HuH-7 (cell line): ENCODE results near the gene FRMD1.

Experiments
- DNase-seq: peaks from one replicate; pipeline ENCODE4 v3.0.0; 2011; ENCODE audit warnings: low spot score

The FRMD1 gene

DNA sequence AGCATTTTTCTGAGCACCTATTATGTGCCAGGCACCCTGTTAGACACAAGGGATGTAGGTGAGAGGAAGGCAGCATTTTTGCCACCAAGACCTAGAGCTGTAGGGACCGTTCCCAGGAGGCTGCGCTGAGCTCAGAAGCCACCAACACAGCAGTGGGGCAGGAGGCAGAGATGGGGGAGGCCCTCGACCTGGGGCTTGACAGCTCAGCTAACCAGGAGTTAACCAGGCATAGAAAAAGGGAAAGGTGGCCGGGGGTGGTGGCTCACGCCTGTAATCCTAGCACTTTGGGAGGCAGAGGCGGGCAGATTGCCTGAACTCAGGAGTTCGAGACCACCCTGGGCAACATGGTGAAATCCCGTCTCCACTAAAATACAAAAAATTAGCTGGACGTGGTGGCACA is 52.1 kb downstream of the FRMD1 start:
- DNase-seq, result no peak

DNA sequence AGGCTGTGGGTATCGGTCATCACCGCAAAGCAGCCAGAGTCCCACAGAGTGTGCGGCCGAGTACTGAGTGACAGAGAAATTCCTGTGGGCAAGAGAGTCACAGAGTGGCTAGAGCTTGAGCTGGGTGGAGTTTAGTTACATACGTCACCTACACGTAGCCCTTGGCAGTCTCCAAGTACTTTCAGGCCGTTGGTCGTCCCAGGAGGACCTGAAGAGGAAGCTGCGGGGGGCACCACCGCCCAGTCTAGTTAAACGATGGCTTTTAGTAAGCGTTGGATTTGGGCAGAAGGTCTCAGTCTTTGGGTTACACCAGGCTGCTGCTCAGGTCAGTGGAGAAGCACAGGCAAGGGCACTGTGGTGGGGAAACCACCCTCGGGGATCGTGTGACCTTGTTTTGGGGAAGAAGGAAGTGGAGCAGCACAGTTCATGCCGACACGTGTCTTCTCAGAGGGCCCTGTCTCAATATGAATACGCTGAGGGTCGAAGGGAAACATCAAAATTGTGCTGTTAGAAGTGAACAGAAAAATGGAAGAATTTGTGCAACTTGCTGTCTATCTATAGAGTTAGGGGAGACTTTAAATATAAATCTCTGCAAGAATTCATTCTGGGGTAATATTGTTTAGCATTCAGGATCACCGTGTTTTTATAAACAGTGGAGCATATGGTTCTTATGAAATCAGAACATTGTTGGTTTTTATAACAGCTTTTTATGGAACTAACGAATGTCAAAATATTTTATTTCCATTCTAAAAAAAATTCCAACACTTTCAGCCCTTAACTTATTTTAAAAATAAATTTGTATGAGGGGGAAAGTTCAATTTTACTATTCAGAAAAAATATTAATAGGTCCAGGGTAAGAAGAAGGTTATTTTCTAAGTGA is 52.9 kb downstream of the FRMD1 start:
- no peak for DNase-seq

DNA sequence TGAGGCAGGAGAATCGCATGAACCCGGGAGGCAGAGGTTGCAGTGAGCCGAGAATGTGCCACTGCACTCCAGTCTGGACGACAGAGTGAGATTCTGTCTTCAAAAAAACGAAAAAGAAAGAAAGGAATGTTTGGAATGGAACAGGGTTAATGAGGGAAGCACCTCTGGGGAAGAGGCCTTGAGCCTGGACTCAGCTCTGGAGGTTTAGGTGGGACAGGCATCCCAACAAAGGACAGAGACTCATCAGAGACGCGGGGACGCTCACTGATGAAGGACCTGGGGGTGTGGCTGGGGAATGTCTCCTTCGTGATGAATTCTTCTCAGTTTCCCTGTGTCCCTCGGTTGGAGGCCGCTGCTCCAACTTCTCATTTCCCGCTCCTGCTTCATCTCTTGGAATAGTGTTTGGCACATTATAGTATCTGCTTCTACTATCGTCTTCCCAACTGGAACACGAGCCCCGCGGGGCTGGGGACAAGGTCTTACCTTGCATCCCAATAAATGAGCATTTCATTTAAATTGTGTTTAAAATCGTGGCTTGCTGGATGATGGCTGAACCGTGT is 54.0 kb downstream of the FRMD1 start:
- DNase-seq, result no peak

DNA sequence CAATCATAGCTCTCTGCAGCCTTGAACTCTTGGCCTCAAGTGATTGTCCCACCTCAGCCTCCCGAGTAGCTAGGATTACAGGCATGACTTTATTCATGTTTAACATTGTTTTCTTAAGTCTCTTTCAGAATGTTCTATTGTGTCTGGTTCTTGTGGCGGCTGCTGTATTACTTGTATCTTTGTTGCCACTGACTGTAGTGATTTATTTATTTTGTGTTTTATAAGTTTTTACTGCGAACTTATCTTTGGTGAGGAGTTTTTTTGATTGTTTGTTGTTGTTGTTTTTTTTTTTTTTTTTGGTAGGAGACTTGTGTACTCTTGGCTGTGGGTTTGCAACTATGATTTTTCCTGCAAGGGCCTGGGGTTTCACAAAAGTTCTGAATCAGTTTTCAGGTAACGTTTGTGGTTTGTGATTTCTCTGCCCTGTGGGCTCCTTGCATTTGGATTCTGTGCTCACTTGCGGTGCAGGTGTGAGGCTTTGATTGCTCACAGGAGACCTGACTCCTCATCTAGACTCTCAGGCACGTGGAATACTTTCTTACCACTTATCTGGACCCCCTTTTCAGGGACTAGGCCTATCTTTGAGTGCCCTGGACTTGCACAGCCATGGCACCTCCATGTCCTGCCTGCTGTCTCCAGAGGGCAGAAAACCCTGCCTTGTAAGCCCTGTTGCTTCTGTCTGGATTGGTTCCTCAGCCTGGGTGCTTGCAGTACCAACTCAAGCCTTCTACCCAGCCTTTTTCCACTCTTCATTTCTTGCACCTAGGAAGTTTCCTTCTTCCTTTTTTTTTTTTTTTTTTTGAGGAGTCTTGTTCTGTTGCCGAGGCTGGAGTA is 56.3 kb downstream of the FRMD1 start:
- DNase-seq, result no peak

DNA sequence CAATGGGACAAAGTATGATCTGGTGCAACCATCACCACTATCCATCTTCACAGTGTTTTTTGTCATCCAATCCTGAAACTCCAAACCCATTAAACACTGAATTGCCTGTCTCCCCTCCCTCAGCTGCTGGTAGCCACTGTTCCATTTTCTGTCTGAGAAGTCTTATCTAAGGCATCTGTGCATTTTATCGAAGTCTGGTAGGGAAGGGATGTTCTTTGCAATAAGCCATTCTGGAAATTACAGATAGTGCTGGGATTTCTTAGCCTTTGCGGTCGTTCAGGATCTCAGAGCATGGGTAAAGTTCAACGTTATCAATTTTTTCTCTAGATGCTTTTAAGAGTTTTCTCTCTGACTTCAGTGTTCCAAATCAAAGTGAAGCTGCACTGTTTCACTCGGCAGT is 57.4 kb downstream of the FRMD1 start:
- no peak for DNase-seq

DNA sequence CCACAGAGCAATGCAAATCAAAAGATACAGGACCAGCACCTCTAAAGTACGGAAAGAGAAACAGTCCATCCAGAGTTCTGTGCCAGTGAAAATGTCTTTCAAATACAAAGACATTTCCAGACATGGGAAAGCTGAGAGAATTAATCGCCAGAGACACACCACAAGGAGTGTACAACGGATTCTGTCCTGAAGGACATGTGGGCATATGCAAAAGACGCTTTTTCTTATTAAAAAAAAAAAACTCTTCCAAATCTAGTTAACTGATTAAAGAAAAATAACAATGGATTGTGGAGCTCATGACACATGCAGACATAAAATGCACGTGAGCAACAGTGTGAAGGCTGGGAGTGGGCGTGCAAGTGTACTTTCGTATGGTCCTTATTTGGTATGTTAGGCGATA is 58.8 kb downstream of the FRMD1 start:
- no peak for DNase-seq

DNA sequence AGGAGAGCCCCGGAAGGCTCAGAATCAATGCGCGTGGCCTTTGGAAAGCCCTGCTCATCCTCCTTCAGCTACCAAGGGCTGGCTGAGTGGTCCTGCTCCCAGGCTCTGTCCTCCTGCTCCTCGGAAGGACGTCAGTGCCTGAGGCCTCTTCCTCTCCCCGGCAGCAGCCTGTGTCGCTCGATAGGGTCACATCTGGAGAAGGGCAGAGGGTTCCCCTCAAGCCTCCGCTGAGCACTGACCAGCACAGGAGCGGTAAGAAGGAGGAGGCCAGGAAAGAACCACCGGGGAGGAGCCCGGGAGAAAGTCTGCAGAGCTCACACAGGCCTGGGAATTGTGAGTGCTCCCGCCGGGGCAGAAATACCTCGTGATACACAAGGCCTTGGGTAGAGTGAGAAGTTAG is 60.3 kb downstream of the FRMD1 start:
- DNase-seq, result no peak

DNA sequence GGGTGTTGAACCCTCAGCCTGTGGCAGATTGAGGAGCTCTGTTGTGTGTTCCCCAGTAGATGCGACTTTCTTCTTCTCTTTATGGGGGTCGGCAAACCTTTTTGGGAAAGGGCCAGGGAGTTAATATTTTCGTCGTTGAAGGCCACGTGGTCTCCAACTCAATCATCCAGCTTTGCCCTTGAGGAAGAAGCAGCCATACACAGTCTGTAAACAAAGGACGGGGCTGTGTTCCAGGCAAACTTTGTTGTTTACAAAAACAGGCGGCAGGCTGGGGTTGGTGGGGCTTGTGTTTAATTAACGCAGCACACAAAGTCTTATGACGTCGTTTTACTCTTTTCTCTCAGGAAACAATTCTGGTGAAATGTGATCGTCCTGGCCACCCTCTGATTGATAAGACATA is 61.4 kb downstream of the FRMD1 start:
- no peak for DNase-seq

DNA sequence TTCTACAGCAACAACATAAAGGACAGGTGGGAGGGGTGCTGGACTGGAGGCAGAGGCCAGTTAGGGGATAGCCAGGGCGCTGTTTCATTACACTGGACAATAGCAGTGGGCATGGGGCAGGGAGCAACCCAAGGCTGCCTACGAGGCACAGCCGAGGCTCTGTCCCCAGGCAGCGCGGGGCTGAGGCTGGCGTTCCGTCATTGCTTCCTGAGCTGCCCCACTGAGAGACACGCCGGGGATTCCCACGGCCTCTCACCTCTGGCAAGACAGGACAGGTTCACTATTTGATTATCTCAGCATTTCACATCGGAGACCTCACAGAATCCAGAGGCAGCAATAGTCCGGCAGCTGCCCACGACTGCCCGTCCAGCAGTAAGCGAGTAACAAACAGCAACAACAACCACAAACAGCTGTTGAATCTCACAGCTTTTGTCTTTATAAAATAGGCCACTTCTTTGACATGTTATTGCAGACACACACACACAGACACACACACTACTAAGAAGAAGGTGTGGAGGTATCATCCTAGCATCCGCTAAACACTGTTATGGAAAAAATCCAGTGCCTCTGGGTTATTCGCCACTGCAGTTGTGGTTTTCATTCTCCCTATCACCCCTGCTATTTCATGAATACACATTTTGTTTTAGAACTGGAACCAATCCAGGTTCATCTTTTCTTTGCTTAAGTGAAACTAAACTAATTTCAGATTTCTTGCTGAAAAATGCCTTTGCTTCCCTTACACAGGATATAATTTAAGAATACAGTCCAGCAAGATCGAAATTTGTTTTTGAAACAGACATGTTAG is 62.1 kb downstream of the FRMD1 start:
- no peak for DNase-seq

DNA sequence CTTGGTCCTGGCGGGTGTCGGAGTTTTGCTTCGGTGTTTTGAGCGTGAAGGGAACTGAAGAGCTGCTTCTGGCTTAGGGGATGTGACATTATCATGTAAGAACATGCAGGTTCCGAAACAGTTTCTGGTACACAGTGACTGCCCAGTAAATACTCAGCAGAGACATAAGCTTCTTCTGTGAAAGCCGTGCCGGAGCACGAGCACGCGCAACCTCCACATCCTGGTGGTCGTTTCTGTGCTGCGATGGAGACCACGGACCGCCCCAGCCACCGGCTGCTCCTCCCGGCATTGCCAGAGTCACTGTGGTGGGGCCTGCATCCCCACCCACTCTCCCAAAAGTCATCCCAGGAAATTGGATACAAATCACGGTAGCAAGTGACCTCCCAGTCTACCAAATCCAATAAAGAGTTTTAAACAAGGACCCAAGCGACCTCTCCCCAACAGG is 62.8 kb downstream of the FRMD1 start:
- no peak for DNase-seq

DNA sequence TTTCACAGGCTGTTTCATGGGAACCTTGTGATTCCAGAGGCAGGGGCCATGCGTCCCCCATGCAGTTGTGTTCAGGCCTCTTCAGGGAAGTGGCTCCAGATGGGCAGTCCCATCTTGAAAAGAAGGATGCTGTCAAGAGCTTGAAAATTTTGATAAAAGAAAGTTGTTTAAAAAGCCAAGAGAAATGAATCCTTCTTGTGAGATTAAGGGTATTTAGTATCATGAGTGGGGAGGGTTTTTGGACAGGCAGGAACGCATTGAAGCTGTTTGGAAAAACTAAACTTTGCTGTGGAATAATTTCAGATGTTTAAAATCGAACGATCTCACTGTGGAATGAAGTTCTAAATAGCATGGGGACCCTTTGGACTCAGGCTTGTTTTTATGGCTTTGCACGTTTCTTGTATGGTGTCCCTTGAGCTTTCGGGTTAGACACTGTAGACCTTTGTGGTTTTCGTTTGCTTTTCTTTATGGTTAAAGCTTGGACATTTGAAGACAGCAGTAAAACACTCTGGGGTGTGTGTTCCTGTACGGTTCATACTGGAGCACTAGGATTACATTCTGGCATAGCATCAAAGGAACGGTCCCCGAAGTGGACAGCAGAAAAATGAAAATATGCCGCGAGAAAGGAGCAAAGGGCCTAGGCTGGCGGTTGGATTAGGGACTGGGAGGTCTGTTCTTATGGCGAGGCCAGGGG is 63.4 kb downstream of the FRMD1 start:
- peak; percentile 66 for DNase-seq

DNA sequence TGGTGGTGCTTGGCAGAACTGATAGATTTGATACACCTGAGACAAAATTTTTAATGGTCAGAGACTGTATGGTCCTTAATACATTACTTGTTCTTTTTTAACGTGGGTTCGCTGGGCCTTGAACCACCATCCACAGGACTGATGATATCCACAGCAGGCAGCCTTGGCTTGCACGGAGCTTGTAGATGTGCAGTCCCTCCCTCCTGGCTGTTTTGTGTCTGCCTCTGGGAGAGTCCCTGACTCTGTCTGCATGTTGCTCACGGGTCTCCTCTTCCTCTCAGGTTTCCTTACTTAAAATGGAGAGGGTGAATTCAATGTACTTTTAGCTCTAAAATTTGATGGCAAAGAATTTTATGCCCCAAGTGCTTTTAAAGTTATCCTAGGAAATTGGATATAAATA is 64.0 kb downstream of the FRMD1 start:
- no peak for DNase-seq

DNA sequence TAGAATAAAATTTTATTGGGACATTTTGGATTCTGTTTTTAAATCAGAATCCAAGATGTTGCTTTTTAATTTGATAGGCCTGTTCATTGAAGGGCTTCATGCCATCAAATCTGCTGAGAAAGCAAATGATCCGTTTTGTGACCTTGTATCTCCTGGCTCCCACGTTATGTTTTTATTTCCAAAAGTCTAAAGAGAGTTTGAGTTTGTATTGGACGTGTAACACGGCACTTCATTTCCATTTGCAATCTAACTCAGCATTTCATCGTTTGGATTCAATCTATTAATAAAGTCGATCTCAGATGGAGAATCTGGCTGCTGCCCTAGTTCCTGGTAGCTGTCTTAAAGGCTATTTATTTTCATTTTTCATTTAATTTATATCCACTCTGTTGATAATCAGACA is 64.6 kb downstream of the FRMD1 start:
- no peak for DNase-seq

DNA sequence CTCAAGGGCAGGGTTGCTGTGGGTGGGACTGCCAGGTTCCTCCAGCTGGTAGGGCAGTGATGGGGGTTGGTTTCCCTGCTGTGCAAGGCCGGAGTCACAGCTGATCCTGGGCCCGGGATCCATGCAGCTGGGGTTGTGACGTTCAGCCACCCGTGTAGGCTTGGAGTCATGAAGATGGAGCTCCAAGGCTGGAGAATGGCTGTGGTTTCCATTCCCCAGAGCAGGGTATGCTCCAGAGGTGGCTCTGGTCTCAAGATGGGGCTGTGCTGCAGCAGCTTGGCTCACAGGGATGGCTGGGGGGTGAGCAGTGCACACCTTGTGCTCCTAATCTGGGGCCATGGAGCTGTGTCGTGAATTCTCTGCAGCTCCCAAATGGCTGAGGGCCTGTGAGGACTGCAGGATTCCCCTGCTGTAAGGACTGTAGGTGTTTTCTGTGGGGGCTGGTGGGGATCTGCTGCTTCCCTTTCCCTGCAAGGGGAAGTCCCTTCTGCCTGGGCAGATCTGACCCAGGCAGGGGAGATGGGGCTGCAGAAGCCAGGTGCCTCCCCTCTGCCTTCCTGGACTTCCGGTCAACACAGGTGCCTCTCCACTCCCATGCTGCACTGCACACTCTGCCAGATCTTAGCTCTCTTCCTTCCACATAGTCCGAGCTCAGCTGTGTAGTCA is 65.6 kb downstream of the FRMD1 start:
- no peak for DNase-seq

DNA sequence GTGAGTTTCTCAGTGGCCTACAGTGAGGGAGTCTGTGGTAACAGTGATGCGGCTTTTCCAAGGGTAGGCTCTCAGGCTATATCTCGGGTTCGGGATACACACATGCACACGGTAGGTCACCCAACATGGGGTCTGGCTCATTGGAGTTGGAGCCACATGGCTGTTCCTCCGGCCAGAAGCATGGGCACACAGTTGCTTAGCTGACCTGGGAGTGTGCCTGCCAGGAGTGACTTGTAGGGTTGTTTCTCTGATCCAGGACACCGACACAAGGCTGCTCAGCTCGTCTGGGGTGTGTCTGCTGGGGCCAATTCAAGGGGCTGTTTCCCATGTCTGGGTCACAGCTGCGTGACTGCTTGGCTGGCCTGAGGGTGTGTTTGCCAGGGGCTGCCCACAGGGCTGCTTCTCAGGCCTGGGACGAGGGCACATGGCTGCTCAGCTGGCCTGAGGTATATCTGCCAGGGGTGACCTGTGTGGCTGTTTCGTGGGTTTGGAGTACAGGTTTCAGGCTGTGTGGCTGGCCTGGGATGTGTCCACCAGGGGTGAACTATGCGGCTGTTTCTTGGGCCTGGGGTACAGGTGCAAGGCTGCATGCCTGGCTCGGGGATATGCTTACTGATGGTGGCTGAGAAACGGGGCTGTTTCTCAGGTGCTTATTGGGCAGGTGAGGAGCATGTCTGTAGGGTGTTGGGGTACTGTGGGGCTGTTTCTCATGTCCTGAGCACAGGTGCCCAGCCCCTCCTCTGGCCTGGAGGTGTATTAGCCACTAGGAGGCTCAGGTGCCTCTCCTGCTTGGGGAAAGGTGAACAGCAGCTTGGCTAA is 66.4 kb downstream of the FRMD1 start:
- DNase-seq, result no peak

DNA sequence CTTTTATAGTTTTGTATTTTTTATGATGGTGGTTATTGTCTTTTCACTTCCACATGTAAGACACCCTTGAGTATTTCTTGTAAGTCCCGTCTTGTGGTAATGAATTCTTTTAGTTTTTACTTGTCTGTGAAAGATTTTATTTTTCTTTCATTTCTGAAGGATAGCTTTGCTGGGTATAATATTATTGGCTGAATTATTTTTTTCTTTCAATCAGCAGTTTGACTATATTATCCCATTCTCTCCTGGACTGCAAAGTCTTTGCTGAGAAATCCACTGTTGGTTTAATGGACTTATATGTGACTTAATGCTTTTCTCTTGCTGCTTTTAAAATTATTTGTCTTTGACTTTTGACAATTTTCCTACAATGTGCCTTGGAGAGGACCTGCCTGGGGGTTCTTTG is 67.7 kb downstream of the FRMD1 start:
- DNase-seq, result no peak

DNA sequence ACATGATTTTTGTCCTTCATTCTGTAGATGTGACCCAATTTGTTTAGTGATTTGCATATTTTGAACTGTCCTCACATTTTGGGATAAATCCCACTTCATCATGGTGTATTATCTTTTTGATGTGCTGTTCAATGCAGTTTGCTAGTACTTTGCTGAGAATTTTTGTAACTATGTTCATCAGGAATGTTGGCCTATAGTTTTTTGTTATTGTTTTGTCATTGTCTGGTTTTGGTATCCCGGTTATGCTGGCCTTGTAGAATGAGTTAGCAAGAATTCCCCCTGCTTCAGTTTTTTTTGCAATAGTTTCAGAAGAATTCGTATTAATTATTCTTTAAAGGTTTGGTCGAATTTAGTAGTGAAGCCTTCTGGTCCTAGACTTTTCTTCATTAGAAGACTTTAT is 69.7 kb downstream of the FRMD1 start:
- DNase-seq, result no peak

DNA sequence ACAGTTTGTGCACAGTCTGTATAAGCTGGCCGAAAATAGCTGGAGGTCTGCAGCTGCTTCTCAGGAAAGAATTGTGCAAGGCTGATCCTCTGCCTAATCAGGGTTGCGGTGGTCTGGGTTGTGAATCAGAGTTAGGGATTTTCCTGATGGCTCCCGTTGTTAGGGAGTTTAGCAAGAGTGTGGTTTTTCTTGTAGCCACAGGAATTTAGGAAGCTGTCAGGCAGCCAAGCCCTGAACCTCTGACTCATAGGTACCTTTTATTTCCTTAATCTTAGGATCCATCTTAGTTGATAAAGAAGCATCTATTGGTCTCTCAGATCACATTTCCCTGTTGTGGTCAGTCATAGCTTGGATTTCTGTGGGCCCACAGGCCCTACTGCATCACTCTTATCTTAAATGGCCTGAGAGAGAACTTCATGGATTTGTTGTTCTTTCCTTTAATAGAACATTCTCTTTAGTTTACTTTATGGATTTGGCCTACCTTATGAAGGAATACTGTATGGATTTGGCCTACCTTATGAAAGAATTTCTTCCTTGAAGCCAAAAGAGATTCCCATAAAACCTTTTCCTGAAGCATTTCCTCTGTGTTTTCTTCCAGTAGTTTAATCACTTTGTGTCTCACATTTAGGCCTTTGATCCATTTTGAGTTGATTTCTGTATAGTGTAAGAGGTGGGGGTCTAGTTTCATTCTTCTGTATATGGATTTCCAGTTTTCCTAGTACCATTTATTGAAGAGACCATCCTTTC is 71.2 kb downstream of the FRMD1 start:
- peak; percentile 60 for DNase-seq

DNA sequence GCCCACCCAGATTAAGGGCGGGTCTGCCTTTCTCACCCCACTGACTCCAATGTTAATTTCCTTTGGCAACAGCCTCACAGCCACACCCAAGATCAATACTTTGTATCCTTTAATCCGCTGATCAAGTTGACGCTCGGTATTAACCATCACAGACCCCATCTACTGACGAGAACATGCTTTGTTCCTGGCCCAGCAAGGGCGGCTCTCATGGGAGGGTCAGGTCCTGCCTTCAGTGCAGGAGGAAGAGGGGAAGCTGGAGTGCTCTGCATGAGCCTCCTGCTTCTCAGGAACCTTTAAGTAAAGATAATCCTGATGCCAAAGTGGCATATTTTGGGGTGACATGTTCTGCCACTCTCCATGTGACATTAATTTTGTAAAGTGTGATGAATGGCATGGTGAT is 73.2 kb downstream of the FRMD1 start:
- DNase-seq, result no peak
